IMR-90 (cell line): Measurements from ENCODE around the gene PIRT. TPM values are rescaled to one million over a fixed set of nuclear protein-coding genes. Genes with fewer than 3 reads are reported as not detected.

Experiments
- ATAC-seq: fragments of 200-7000 bp; cut with Tn5 transposase; 2 replicates; pipeline ENCODE4 v1.9.1; 2020; ENCODE audit warnings: low read depth, mild to moderate bottlenecking, moderate library complexity
- BruUV-seq: library from RNA; stranded (reverse); fragments of 400-500 nt; replicated peaks from 2 replicates; lab custom pipeline; 2021; lab: Mats Ljungman, UMichigan
- CTCF ChIA-PET: fragments of 300-600 bp; formaldehyde crosslinking; extraction: SDS; loops from one replicate; lab custom pipeline; 2021; ENCODE audit warnings: antibody characterized with exemption; lab: Yijun Ruan, JAX
- POLR2A ChIA-PET: fragments of 300-600 bp; sonication (Branson Sonifier 250); formaldehyde crosslinking; loops from one replicate; lab custom pipeline; 2022; ENCODE audit warnings: antibody characterized with exemption; ENCODE audit not compliant: unreplicated experiment; lab: Charles Lee
- DNase-seq: peaks from one replicate; pipeline ENCODE4 v3.0.0; 2013
- H2AFZ ChIP-seq: replicated peaks from 2 replicates; pipeline ENCODE3; 2013; ENCODE audit warnings: low read length, mild to moderate bottlenecking; ENCODE audit not compliant: poor library complexity
- H2AK5ac ChIP-seq: 2 replicates; pipeline ENCODE4 v1.6.1; 2013; ENCODE audit warnings: low read depth, low read length, inconsistent platforms
- H2AK9ac ChIP-seq: replicated peaks from 2 replicates; pipeline ENCODE3; 2013; ENCODE audit warnings: mild to moderate bottlenecking, low read depth, low read length, moderate library complexity; ENCODE audit not compliant: poor library complexity
- H2BK120ac ChIP-seq: 2 replicates; pipeline ENCODE4 v1.6.1; 2013; ENCODE audit warnings: low read depth, low read length, inconsistent platforms
- H2BK15ac ChIP-seq: 3 replicates; pipeline ENCODE4 v1.6.1; 2013; ENCODE audit warnings: low read depth, low read length, inconsistent platforms
- H2BK20ac ChIP-seq: 2 replicates; pipeline ENCODE4 v1.6.1; 2013; ENCODE audit warnings: low read depth, mild to moderate bottlenecking, inconsistent platforms, low read length, moderate library complexity
- H2BK5ac ChIP-seq: 2 replicates; pipeline ENCODE4 v1.6.1; 2013; ENCODE audit warnings: mild to moderate bottlenecking, low read depth, low read length, inconsistent platforms; ENCODE audit not compliant: poor library complexity, severe bottlenecking
- H3K14ac ChIP-seq: replicated peaks from 2 replicates; pipeline ENCODE4 v1.6.1; 2013; ENCODE audit warnings: low read depth, low read length, inconsistent platforms
- H3K18ac ChIP-seq: 2 replicates; pipeline ENCODE4 v1.6.1; 2013; ENCODE audit warnings: low read depth, low read length, control low read depth
- H3K23ac ChIP-seq: 2 replicates; pipeline ENCODE4 v1.6.1; 2013; ENCODE audit warnings: low read depth, low read length, inconsistent platforms
- H3K27ac ChIP-seq: 2 replicates; pipeline ENCODE4 v1.5.1; 2013; ENCODE audit warnings: mild to moderate bottlenecking, control low read depth, low read length; ENCODE audit not compliant: insufficient read depth
- H3K27me3 ChIP-seq: 2 replicates; pipeline ENCODE4 v1.6.1; 2013; ENCODE audit warnings: low read length; ENCODE audit not compliant: control insufficient read depth, insufficient read depth
- H3K36me3 ChIP-seq: 2 replicates; pipeline ENCODE4 v1.6.1; 2013; ENCODE audit warnings: low read length, mixed read lengths; ENCODE audit not compliant: control insufficient read depth, insufficient read depth
- H3K4ac ChIP-seq: 2 replicates; pipeline ENCODE4 v1.6.1; 2013; ENCODE audit warnings: low read depth, low read length, inconsistent platforms
- H3K4me1 ChIP-seq: 2 replicates; pipeline ENCODE4 v1.6.1; 2013; ENCODE audit warnings: low read length, mixed read lengths; ENCODE audit not compliant: control insufficient read depth, insufficient read depth
- H3K4me2 ChIP-seq: 2 replicates; pipeline ENCODE4 v1.6.1; 2013; ENCODE audit warnings: low read depth, mild to moderate bottlenecking, control low read depth, low read length, moderate library complexity
- H3K4me3 ChIP-seq: 2 replicates; pipeline ENCODE4 v1.5.1; 2013; ENCODE audit warnings: low read depth, mild to moderate bottlenecking, control low read depth, low read length, moderate library complexity; ENCODE audit not compliant: insufficient read depth
- H3K56ac ChIP-seq: 2 replicates; pipeline ENCODE4 v1.6.1; 2013; ENCODE audit warnings: low read length, inconsistent platforms; ENCODE audit not compliant: insufficient read depth; ENCODE audit errors: extremely low read depth
- H3K79me1 ChIP-seq, 2 experiments: 2 replicates each; pipeline ENCODE4 v1.6.1; 2013; ENCODE audit warnings: low read length in 2 of 2, inconsistent platforms in 1 of 2, low read depth in 1 of 2
- H3K9ac ChIP-seq: 2 replicates; pipeline ENCODE4 v1.6.1; 2013; ENCODE audit warnings: low read depth, low read length, control low read depth
- H3K9me1 ChIP-seq: 2 replicates; pipeline ENCODE4 v1.6.1; 2013; ENCODE audit warnings: low read length, inconsistent platforms; ENCODE audit not compliant: insufficient read depth
- H3K9me3 ChIP-seq: 2 replicates; pipeline ENCODE4 v1.6.1; 2013; ENCODE audit warnings: low read length; ENCODE audit not compliant: control insufficient read depth, insufficient read depth
- H4K20me1 ChIP-seq: 2 replicates; pipeline ENCODE4 v1.6.1; 2013; ENCODE audit warnings: low read length, inconsistent platforms; ENCODE audit not compliant: insufficient read depth
- H4K5ac ChIP-seq: 2 replicates; pipeline ENCODE4 v1.6.1; 2013; ENCODE audit warnings: mild to moderate bottlenecking, low read depth, low read length, control low read depth
- H4K8ac ChIP-seq, 2 experiments: 2 replicates each; pipeline ENCODE4 v1.6.1; 2013; ENCODE audit warnings: low read depth in 2 of 2, low read length in 2 of 2, control low read depth in 1 of 2, inconsistent platforms in 1 of 2
- H4K91ac ChIP-seq: 2 replicates; pipeline ENCODE4 v1.6.1; 2013; ENCODE audit warnings: low read depth, low read length, inconsistent platforms; ENCODE audit not compliant: insufficient read depth
- CEBPB ChIP-seq: IDR thresholded peaks from 2 replicates; pipeline ENCODE4 v1.6.1; 2012; ENCODE audit warnings: low read depth, low read length, improper control_type of control experiment
- CHD1 ChIP-seq: IDR thresholded peaks from 2 replicates; pipeline ENCODE4 v1.6.1; 2012; ENCODE audit warnings: low read depth, low read length, improper control_type of control experiment
- FOS ChIP-seq: fragments of 150-350 bp; IDR thresholded peaks from 2 replicates; pipeline ENCODE4 v1.6.1; 2016; ENCODE audit warnings: low read depth, low read length
- MAFK ChIP-seq: IDR thresholded peaks from 2 replicates; pipeline ENCODE4 v1.6.1; 2012; ENCODE audit warnings: low read depth, low read length, improper control_type of control experiment
- MAZ ChIP-seq: IDR thresholded peaks from 2 replicates; pipeline ENCODE4 v1.6.1; 2012; ENCODE audit warnings: low read depth, mild to moderate bottlenecking, low read length, improper control_type of control experiment, moderate library complexity, borderline replicate concordance
- MXI1 ChIP-seq: IDR thresholded peaks from 2 replicates; pipeline ENCODE4 v1.6.1; 2012; ENCODE audit warnings: low read depth, mild to moderate bottlenecking, low read length, moderate library complexity, borderline replicate concordance
- NFE2L2 ChIP-seq: fragments of 150-350 bp; IDR thresholded peaks from 2 replicates; pipeline ENCODE4 v1.6.1; 2016; ENCODE audit warnings: low read depth, mild to moderate bottlenecking, low read length
- RAD21 ChIP-seq: IDR thresholded peaks from 2 replicates; pipeline ENCODE4 v1.6.1; 2012; ENCODE audit warnings: low read length, improper control_type of control experiment
- RCOR1 ChIP-seq: IDR thresholded peaks from 2 replicates; pipeline ENCODE4 v1.6.1; 2012; ENCODE audit warnings: mild to moderate bottlenecking, low read length, improper control_type of control experiment; ENCODE audit not compliant: insufficient replicate concordance
- RFX5 ChIP-seq: IDR thresholded peaks from 2 replicates; pipeline ENCODE4 v1.8.0; 2012; ENCODE audit warnings: low read depth, mild to moderate bottlenecking, low read length, moderate library complexity
- SMC3 ChIP-seq: fragments of 150-350 bp; IDR thresholded peaks from 2 replicates; pipeline ENCODE4 v1.6.1; 2016; ENCODE audit warnings: low read depth, mild to moderate bottlenecking, antibody characterized with exemption, low read length, moderate library complexity
- WGBS, 2 experiments: methylation state at CpG; one replicate each; pipeline versions ENCODE4 v1.1.5 to v1.1.7; 2013; ENCODE audit warnings: missing lambda C conversion rate in 2 of 2; ENCODE audit not compliant: insufficient read length in 1 of 2; ENCODE audit errors: extremely low coverage in 2 of 2; 5-methylcytosine and 5-hydroxymethylcytosine counted together
- dilution Hi-C: fragments of 300-500 bp; cut with HindIII; formaldehyde crosslinking; loops from one replicate; pipeline ENCODE4 v1.14.3; 2018; ENCODE audit warnings: low sequenced_read_pairs; ENCODE audit not compliant: unreplicated experiment
- in situ Hi-C: fragments of 300-500 bp; cut with MboI; formaldehyde crosslinking; loops from 3 replicates; pipeline ENCODE4 v1.14.3; 2019; ENCODE audit warnings: low sequenced_read_pairs, inconsistent platforms, mixed read lengths
- intact Hi-C: fragments of 100-400 bp; cut with micrococcal nuclease; formaldehyde crosslinking; loops from 2 replicates; pipeline ENCODE4 v1.10.0; 2022
- polyA plus RNA-seq, 3 experiments: library from polyadenylated mRNA; depleted of rRNA; stranded (reverse); fragments of >200 nt; gene quantifications; 2 replicates each; pipeline ENCODE4 v1.2.3, GENCODE V29; 2012; ENCODE audit warnings: low replicate concordance in 1 of 3
- total RNA-seq: library from RNA; depleted of rRNA; stranded (reverse); fragments of >200 nt; gene quantifications from 2 replicates; pipeline ENCODE4 v1.2.3, GENCODE V29; 2012
- TF ChIP-seq, protein P1 (sequence below): fragments of 150-350 bp; IDR thresholded peaks from 2 replicates; pipeline ENCODE4 v1.6.1; 2017; ENCODE audit warnings: mild to moderate bottlenecking, antibody characterized with exemption, low read length, low read depth
- TF ChIP-seq, protein P2 (sequence below): fragments of 150-350 bp; IDR thresholded peaks from 2 replicates; pipeline ENCODE4 v1.6.1; 2016; ENCODE audit warnings: low read depth, mild to moderate bottlenecking, low read length, moderate library complexity, borderline replicate concordance
- TF ChIP-seq, protein P3 (sequence below): conservative IDR thresholded peaks from 2 replicates; pipeline ENCODE4 v1.5.1; 2012; ENCODE audit warnings: mild to moderate bottlenecking, low read depth, low read length, improper control_type of control experiment

Gene PIRT
- total and polyA plus RNA-seq, 2 of the 4 experiments (the other 2 are of a cell fraction), result not detected

DNA sequence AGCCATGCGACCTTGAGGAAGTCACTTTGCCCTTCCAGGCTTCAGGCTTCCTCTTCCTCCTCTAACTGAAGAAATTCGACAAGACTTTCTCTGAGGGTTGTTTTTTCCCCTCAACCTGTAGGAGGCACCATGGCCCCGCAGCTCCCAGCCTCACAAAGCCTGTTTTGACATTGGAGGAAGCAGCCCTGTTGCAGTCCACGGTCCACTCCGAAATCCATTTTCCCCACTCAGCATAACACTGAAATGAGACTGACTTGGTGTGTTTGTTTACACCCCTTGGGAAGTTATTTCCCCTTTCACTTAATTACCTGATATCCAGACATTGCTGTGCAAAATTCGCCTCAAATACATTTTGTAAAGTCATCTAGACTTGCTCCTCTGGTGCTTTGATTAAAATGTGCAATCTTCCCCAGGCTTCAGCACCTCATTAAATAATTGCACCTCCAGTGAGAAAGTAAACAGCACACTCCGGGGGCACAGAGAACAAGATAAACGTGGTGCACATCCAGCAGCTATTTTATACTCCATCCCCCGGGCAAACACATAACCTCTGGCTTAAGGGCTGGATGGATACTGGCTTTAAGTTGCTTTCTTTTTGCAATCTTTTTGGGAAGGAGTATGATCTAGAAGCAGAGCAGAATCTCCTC is 41.4 kb upstream of the PIRT start:
- Histone ChIP-seq H2AK5ac (no peak overlapping the region), H3K79me1 (no peaks in the 10 kb centered on the region), H2BK5ac (no peak overlapping the region), H3K56ac (no peak overlapping the region), H2AFZ (no peak overlapping the region), H2AK9ac (no peak overlapping the region), H3K23ac (no peak overlapping the region), H2BK15ac (no peak overlapping the region), H2BK20ac (no peak overlapping the region), H3K27me3 (no peaks in the 10 kb centered on the region), H2BK120ac (no peak overlapping the region), H4K8ac (no peak overlapping the region), H3K18ac (no peak overlapping the region), H3K4me2 (no peak overlapping the region), H3K4me3 (no peak overlapping the region), H4K5ac (no peak overlapping the region), H3K4me1 (no peaks in the 10 kb centered on the region), H3K9me1 (no peaks in the 10 kb centered on the region), H3K27ac (no peak overlapping the region), H4K20me1 (no peaks in the 10 kb centered on the region), H3K14ac (no peak overlapping the region), H3K4ac (no peak overlapping the region), H4K91ac (no peak overlapping the region), H3K9ac (no peak overlapping the region), H3K9me3 (peaks cover 4% of the 10 kb centered on the region), H3K36me3 (no peaks in the 10 kb centered on the region)
- ChIA-PET POLR2A (no interaction called here), CTCF (no interaction called here)
- in situ Hi-C loops (loop anchor here (10.0 kb wide), 1 partner anchor 1105 kb away; no protein-coding TSS in a partner anchor), dilution Hi-C loops (no loop called here), intact Hi-C loops (no loop called here)
- ATAC-seq (no peak), DNase-seq (no peak)
- no TSS peak for BruUV-seq
- WGBS, 2 experiments, result 0% methylated on average over 3 of the region's 9 CpGs; no CpG with 5 or more reads in 1 of the 2 experiments
- no peak for TF ChIP-seq CEBPB
- no peak for TF ChIP-seq CHD1
- TF ChIP-seq RAD21, result no peak
- TF ChIP-seq RFX5, result no peak
- TF ChIP-seq, protein P1, sequence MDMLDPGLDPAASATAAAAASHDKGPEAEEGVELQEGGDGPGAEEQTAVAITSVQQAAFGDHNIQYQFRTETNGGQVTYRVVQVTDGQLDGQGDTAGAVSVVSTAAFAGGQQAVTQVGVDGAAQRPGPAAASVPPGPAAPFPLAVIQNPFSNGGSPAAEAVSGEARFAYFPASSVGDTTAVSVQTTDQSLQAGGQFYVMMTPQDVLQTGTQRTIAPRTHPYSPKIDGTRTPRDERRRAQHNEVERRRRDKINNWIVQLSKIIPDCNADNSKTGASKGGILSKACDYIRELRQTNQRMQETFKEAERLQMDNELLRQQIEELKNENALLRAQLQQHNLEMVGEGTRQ, result no peak
- TF ChIP-seq MXI1, result no peak
- TF ChIP-seq, protein P2, sequence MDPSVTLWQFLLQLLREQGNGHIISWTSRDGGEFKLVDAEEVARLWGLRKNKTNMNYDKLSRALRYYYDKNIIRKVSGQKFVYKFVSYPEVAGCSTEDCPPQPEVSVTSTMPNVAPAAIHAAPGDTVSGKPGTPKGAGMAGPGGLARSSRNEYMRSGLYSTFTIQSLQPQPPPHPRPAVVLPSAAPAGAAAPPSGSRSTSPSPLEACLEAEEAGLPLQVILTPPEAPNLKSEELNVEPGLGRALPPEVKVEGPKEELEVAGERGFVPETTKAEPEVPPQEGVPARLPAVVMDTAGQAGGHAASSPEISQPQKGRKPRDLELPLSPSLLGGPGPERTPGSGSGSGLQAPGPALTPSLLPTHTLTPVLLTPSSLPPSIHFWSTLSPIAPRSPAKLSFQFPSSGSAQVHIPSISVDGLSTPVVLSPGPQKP, result no peak
- TF ChIP-seq RCOR1, result no peak
- no peak for TF ChIP-seq MAFK
- TF ChIP-seq, protein P3, sequence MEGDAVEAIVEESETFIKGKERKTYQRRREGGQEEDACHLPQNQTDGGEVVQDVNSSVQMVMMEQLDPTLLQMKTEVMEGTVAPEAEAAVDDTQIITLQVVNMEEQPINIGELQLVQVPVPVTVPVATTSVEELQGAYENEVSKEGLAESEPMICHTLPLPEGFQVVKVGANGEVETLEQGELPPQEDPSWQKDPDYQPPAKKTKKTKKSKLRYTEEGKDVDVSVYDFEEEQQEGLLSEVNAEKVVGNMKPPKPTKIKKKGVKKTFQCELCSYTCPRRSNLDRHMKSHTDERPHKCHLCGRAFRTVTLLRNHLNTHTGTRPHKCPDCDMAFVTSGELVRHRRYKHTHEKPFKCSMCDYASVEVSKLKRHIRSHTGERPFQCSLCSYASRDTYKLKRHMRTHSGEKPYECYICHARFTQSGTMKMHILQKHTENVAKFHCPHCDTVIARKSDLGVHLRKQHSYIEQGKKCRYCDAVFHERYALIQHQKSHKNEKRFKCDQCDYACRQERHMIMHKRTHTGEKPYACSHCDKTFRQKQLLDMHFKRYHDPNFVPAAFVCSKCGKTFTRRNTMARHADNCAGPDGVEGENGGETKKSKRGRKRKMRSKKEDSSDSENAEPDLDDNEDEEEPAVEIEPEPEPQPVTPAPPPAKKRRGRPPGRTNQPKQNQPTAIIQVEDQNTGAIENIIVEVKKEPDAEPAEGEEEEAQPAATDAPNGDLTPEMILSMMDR, result no peak
- no peak for TF ChIP-seq MAZ
- TF ChIP-seq SMC3, result no peak
- no peak for TF ChIP-seq FOS
- no peak for TF ChIP-seq NFE2L2
